NCI-H345 (cell line): ENCODE measurements around the gene USP2.
A peak's percentile ranks its signal among the peaks of the same experiment; 100 is the strongest.

Experiments used
- DNase-seq: peaks from one replicate; lab custom pipeline; 2025; lab: John Stamatoyannopoulos, UW

The USP2 gene

DNA sequence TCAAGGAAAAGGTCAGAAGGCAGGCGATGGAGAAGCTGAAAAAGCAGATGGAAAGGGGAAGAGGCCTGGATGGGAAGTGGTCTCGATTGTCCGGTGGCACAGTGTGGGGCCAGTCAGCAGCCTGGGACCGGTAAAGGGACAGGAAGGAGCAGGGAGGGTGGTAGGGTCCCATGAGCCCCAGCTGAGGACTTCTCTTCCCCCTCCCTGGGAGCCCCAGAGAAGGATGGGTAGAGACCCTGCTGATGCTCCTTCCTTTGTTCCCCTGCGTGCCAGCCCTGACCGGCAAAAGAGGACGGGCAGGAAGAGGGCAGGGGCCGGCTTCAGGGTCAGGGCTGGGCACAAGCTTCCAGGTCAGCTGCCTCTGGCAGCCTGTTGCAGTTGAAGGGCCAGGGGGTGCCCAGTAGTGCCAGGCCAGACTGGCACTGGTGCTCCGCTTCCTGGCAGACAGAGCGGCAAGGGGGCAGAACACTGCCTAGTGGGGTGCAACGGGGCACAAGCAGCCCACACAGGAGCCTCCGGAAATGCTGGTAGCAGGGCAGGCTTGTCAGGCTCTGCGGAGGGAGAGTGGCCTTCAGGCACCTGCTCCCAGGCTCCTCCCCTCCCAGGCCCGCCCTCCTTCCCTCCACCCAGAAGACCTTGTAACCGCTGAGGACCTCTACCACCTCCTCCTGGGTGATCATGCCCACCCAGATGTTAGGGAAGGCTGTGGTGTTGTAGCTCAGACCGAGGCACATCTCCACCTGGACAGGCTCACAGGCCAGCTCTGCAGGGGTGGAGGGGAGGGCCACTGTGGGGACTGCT is 40.1 kb downstream of the USP2 start:
- no peak for DNase-seq

DNA sequence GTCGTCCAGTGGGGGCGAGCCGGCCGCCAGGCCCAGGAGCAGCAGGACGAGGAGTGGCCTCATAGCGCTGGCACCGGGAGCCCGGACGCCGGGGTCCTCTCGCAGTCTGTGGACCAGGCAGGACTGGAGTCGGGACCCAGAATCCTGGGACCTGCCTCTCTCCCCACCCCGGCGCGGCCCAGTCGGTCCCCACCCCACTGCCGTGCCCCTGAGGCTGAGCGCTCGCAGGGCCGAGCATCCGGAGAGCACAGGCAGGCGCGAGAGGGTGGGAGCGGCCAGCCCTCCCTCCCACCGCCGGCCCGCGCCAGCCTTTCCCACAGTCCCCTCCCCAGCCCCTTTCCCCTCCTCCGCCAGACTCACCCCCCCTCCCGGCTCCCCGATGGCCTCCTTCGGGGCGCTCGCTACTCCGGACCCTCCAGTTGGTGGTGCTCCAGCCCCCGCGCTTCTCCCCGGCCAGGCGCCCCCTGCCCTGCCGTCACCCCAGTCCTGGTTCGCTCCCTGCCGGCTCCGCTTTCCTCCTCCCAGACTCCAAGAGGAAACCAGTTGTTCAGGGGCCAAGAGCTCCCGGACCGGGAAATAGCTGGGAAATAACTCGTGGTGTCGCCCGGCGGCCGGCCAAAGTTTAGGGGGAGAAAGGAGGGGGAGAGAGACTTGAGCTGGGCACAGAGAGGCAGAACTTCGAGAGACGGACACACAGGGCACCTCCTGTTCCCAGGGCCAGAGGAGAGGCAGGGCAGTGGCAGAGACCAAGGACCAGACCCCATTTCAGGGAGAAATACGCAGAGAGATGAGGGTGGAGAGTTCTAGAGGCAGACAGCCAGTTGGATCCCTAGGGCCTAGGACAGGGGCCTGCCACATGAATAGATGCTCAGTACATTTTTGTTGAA is 40.9 kb downstream of the USP2 start, which contains the start of gene C1QTNF5:
Gene C1QTNF5, minus strand, starts transcription at position 549 of the 887 bp plus-strand sequence. Its CDS starts 486 bp downstream, at position 63.
- DNase-seq = no peak

DNA sequence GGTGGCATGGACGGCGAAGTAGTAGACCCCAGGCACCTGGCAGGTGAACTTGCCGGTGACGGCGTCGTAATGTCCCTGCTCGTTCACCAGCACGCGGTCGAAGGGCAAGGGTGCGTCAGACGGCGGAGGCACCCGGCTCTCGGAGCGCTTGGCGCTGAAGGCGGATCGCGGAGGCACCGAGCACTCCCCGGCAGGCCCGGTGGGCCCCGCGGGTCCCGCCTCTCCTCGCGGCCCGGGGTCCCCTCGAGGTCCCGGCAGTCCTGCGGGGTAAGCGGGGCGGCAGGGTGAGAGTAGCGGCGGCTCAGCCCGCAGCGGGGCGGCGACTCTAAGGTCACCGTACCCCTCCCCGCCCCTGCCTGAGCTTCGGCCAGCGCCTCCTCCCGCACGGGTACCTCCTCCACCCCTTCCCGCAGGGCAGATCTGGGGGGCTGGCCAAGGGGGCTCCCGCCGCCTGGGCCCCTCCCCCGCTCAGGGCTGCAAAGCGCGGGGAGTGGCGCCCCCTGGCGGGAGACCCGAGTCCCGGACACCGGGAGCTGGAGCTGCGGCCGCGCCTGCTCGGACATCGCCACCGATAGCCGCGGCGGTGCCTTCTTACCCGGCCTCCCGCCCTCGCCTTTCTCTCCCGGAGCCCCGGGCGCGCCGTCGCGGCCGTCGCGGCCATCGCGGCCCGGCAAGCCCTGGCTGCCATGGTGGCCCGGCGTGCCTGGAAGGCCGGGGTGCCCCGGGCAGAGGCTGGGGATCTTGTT is 41.7 kb downstream of the USP2 start:
- DNase-seq = no peak

DNA sequence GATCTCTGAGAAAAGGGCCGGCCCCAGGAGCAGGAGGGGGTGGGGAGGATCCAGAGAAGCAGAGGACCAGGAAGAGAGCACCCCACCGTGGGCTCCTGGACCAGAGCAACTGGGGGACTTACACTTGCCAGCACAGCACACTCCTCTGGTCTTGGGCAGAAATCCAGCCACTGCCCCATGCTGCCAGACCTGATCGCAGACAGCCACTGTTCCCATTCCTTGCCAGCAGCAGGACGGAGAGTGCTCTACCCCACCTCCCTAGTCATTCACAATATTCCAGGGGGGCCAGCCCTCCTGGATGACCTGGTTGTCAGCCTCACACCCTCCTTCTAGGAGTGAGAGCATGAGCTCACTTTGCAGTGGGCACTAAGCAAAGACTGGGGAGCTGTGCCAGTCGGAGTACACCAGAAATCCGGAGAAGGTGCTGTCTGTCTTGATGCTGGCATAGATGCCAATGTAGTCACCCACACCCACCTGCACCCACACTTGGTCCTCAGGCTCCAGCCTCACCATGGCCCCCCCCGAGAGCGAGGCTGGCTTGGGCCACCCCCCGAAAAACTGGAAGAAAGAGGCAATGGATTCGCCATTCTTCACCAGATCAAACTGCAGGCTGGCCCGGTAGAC is 42.4 kb downstream of the USP2 start:
- DNase-seq = no peak

DNA sequence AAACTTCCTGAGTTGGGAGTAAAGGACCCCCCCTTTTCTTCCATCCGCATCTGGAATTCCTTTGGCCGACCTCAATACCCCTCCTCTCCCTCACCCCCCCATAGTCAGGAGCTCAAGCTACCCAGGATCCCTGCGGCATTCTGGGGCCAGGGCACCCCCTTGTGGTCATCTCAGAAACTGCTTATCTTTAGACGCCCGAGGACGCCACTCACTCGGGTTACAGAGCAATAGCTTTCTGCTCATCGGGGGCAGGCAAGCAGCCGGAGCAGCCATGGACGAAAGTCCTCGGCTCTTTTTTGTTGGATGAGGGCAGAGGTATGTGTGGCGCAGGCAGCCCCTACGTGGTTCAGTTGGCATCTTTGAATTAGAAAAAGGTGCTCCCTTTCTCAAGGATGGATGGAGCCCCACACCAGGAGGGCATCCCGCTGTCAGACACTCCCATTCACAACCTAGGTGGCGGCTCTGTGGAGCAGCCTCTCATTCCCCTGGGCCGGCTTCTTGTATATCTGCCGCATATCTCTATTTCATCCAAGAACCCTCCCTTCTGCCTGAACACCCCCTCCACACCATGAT is 43.1 kb downstream of the USP2 start:
- DNase-seq = peak; percentile 53

DNA sequence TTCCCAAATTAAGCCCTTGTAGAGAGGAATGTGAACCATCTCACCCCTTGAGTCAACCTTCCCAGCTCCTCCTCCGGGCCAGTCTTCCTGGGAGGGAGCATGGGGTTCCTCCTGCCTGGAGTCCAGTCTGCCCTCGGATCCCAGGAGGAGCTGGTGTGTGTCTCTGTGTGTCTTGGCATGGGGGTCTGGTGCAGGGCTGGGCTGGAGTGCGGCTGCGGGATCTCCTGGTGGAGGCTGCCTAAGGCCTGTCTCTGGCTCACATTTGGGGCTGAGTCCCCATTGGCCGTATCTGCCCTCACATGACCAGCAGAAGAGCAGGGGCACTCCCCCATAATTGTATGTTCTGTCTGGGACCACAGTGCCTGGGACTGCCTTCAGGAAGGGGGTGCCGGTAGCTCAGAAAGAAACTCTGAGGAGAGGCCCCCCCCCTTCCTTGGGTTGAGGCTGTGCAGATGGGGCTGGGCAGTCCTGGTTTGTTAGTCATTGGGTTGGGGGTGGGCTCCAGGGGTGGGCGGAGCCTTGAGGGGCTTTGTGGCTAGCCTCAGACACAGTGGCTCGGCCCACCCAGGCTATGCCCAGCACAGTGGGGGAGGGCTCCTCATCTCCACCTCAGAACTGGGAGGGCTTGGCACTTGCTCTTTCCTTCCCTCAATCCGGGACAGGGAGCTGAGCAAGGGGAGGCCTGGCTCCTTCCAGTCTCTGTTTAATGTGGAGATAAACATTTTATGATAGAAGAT is 43.7 kb downstream of the USP2 start:
- no peak for DNase-seq

DNA sequence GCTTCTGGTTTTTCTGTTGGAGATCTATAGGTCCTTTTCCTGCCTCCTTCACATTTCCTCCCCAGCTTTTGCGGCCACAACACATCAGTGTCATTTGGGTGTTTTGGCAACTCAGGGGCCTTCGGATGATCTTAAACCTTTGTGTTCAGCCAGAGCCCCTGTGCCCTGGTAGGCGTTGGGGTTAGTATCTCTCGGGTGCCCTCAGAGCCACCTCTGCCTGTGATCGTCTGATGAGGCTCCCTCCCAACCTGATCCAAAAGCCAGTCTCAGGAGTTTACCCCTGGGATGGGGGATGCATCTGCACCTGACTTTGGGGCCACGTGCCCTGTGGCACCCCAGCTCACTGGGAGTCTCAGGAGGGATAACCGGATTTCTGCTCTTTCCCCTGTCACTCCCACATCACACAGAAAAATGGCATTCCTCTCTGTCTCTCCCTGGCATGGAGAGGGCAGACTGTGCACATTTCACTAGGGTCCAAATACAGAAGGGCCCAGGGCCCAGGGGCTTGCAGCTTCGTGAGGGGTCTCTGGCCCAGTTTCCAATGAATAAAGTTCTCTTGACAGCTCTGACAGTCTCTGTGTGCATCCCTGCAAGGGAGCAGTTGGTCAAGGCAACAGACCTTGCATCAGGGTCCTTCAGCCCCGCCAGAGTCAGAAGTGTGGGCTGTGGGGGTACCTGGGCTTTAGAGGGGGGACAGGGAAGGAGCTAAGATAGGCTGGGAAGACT is 44.6 kb downstream of the USP2 start:
- no peak for DNase-seq

DNA sequence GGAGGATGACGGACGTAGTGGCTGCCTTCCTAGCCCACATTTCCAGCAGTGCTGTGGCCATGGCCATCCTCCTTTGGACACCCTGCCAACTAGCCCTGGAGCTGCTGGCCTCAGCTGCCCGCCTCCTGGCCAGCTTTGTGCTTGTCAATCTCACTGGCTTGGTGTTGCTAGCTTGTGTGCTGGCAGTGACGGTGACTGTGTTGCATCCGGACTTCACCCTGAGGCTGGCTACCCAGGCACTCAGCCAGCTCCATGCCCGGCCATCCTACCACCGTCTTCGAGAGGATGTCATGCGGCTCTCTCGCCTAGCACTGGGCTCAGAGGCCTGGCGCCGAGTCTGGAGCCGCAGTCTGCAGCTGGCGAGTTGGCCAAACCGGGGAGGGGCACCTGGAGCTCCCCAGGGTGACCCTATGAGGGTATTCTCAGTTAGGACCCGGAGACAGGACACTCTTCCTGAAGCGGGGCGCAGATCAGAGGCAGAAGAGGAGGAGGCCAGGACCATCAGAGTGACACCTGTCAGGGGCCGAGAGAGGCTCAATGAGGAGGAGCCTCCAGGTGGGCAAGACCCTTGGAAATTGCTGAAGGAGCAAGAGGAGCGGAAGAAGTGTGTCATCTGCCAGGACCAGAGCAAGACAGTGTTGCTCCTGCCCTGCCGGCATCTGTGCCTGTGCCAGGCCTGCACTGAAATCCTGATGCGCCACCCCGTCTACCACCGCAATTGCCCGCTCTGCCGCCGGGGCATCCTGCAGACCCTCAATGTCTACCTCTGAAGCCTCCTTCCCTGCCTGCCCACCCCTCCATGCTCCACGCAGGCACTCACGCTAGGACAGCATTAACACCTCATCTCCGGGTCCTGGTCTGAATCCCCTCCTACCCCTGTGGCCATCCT is 45.6 kb downstream of the USP2 start:
- no peak for DNase-seq

DNA sequence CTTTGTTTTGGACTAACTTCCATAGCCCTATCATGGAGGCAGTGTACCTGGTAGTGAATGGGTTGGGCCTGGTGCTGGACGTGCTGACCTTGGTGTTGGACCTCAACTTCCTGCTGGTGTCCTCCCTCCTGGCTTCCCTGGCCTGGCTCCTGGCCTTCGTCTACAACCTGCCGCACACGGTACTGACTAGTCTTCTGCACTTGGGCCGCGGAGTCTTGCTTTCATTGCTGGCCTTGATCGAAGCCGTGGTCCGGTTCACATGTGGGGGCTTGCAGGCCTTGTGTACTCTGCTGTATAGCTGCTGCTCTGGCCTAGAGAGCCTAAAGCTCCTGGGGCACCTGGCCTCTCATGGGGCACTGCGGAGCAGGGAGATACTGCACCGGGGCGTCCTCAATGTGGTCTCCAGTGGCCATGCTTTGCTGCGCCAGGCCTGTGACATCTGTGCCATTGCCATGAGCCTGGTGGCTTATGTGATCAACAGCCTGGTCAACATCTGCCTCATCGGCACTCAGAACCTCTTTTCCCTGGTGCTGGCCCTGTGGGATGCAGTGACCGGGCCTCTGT is 46.3 kb downstream of the USP2 start:
- DNase-seq = no peak

DNA sequence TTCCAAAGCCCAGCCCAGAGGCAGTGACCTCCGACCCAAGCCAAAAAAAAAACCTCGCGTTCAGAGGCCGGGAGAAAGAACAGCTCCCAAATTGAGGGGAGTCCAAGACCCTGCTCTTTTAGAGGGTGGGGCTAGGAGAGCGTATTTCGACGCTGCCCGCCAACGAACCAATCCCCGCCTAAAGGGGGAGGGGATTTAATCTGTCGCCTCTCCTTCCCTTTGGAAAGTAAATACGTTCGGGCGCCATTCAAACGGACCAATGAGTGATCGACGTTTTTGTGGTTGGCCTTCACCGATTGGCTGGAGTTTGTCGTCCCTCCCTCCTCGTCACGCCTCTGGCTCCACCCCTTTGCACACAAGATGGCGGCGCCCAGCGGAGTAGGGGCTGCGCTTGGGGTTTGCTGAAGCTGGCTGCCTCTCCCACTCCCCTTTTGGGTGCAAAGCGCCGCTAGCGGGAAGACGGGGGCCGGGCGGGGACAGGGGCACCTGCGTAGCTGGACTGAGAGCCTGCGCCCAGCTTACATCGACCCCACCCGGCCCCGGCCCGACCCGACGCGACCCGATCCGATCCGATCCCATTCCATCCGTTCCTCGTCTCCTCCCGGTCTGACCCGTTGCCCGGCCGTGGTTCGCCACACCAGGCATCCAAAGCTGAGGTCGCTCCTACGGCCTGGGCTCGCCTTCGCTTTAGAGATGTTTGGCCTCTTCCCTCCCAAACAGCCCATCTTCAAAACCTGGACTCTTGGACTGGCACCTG is 47.1 kb downstream of the USP2 start, which contains the start of gene RNF26:
Gene RNF26, plus strand, starts transcription at position 354 of the 757 bp plus-strand sequence. CDS start 596 bp downstream, outside the sequence.
- DNase-seq = peak; percentile 98

DNA sequence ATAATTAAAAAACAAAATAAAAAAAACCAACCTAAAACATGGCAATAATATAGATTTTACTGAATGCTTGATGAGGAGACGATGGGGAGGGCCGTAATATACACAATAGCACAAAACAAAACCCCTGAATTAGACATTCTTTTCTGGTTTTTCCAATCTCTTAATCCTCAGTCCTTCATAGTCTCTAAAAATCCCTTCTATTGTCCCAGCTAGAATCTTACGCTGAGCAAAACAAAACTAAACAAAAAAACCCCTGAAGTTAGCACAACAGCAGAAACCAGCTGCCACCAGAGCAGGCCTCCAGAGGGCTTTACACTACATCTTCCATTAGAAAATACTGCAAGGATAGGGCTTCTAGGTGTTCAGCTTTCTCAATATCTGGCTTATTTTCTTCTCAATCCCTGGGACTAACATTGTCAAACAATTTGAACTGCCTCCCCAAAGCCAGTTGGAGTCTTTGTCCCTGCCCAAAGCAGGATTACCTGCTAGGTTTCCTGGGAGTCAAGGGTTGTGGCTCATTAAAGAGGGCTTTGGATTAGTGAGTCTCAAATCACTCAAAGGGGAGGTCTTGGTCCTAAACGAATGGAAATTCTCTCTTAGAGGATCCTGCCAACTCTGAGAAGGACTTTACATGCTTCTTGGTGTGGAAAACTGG is 49.3 kb downstream of the USP2 start:
- no peak for DNase-seq

DNA sequence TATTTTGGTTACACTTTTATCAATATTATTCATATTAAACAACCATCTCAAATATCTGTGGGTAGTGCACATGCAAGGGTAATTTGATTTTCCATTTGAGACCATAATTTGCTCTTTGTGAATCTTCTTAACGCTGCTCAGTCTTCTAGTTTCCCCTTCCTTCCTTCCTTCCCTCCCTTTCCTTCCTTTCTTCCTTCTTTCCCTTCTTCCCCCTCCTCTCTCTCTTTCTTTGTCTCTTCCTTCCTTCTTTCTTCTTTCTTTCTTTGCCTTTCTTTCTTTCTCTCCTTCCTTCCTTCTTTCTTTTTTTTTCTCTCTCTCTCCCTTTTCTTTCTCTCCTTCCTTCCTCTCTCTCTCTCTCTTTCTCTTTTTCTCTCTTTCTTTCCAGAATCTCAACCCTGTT is 51.3 kb downstream of the USP2 start:
- DNase-seq = no peak

DNA sequence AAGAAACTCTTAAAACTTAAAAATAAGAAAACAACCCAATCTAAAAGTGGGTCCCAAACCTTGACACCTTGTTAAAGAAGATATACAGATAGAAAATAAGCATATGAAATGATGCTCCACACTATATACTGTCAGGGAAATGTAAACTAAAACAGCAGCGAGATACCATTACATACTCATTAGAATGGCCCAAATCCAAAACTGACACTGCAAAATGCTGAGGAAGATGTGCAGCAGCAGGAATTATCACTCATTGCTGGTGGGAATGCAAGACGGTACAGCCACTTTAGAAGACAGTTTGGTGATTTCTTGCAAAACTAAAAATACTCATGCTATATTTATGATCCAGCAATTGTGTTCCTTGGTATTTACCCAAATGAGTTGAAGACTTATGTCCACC is 52.2 kb downstream of the USP2 start:
- DNase-seq = no peak

DNA sequence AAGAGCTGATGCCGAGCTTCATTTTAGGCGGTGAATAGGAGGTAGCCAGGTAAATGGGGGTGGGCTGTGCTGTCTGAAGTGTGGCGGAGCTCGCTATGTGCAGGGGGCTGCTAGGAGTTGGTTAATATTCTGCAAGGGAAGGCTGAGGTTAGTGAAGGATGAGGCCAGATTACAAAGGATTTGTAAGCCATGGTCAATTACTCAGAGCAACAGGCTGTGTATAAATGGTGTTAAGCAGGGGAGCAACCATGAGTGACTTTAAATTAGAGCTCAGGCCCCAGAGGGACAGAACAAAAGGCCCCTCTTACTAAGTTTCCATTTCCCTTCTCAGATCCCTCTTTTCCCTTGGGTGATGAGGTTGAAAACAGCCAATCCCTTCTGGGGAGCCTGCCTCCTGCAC is 57.3 kb downstream of the USP2 start:
- no peak for DNase-seq

DNA sequence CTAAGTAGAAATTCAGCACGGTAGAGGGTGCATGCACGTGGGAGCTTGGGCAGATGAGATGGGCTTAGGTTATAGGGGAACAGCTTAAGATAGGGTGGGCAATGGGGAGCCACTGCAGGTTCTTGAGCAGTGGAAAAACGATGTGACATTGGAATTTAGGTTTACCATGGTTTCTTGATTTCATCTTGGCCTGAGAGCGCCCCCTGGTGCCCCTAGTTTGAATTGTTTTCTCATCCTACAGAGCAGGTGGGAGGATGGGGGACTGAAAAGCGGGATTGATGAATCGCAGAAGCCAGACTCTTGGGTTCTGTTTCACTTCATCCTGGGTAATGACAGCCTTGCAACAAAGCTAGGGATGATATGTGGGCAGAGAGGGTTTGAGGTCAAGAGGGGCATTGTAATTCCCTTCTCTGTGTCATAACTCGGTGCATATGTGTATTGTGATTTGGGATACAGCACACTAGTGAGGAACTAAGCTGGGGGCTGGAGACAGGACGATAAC is 57.9 kb downstream of the USP2 start:
- DNase-seq = peak; percentile 54

DNA sequence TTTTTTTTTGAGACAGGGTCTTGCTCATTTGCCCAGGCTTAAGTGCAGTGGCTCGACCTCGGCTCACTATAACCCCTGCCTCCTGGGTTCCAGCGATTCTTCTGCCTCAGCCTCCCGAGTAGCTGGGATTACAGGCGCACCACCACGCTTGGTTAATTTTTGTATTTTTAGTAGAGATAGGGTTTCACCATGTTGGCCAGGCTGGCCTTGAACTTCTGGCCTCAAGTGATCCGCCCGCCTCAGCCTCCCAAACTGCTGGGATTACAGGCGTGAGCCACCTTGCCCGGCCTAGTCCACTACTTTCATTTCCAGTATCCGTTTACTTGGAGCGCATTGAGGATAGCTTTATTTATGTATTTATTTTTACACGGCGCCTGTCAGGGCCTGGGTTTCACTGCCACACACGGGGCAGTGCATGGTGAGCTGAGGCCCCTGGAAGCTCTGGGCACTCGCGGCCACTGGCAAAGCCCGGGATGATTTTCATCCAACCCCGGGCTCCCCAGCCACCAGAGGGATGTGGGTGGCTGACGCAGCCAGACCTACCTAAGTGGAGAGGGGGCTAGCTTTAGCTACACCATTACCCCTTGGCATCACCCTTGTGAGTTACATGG is 58.5 kb downstream of the USP2 start:
- DNase-seq = no peak

DNA sequence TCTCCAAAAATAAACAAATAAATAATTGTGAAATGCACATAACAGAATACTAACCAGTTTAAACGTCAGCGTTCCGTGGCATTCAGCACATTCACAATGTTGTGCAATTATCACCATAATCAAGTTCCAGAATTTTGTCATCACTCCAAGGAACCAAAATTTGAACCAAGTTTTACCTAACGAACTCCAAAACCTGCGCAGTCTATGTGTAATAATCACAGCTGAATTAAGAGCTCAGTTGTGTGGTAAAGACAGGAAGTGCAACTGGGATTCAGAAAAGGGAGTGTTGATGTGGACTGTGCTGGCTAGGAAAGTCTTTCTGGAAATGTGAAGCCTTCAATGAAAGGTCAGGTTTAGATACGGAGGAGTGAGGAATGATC is 59.1 kb downstream of the USP2 start:
- no peak for DNase-seq
